HG03060 (cell line): Measurements from ENCODE around the gene ZNF185.
A peak's percentile ranks its signal among the peaks of the same experiment; 100 is the strongest.

Source experiments
- ATAC-seq: cut with Tn5 transposase; IDR thresholded peaks from one replicate; pipeline ENCODE4 v1.9.1; 2021; ENCODE audit warnings: low read depth, moderate number of reproducible peaks; ENCODE audit not compliant: unreplicated experiment

The ZNF185 gene

GRCh38 chrX:152893980-152894610 is 3.8 kb upstream of the ZNF185 start:
- no peak for ATAC-seq

- no peak for ATAC-seq
Measured at GRCh38 chrX:152895121-152895520, 2.7 kb upstream of the ZNF185 start.

- ATAC-seq, result no peak
Measured at GRCh38 chrX:152895724-152896420, 2.0 kb upstream of the ZNF185 start.

- ATAC-seq, result no peak
Measured at GRCh38 chrX:152896450-152896849, 1.4 kb upstream of the ZNF185 start.

GRCh38 chrX:152898442-152898841 is 575 bp downstream of the ZNF185 start:
- ATAC-seq, result no peak

- ATAC-seq, result no peak
Measured at GRCh38 chrX:152899111-152899873, 1.4 kb downstream of the ZNF185 start.

- no peak for ATAC-seq
Measured at GRCh38 chrX:152899874-152900719, 2.2 kb downstream of the ZNF185 start.

- no peak for ATAC-seq
Measured at GRCh38 chrX:152900937-152901445, 3.1 kb downstream of the ZNF185 start.

GRCh38 chrX:152901816-152902501 is 4.1 kb downstream of the ZNF185 start:
- ATAC-seq, result no peak

GRCh38 chrX:152902502-152902820 is 4.6 kb downstream of the ZNF185 start:
- no peak for ATAC-seq

GRCh38 chrX:152903589-152903988 is 5.7 kb downstream of the ZNF185 start:
- no peak for ATAC-seq

GRCh38 chrX:152904151-152905080 is 6.5 kb downstream of the ZNF185 start:
- ATAC-seq, result no peak

- ATAC-seq, result no peak
Measured at GRCh38 chrX:152905081-152905420, 7.2 kb downstream of the ZNF185 start.

- ATAC-seq, result no peak
Measured at GRCh38 chrX:152907084-152907651, 9.3 kb downstream of the ZNF185 start.

GRCh38 chrX:152908486-152908885 is 10.6 kb downstream of the ZNF185 start:
- no peak for ATAC-seq

- ATAC-seq, result peak; percentile 68
Measured at GRCh38 chrX:152910018-152910417, 12.2 kb downstream of the ZNF185 start.

- no peak for ATAC-seq
Measured at GRCh38 chrX:152912106-152912505, 14.2 kb downstream of the ZNF185 start.

- ATAC-seq, result no peak
Measured at GRCh38 chrX:152912641-152913040, 14.8 kb downstream of the ZNF185 start.

GRCh38 chrX:152913346-152913745 is 15.5 kb downstream of the ZNF185 start:
- no peak for ATAC-seq
